ENCODE results near the gene MRNIP.

The MRNIP gene

DNA sequence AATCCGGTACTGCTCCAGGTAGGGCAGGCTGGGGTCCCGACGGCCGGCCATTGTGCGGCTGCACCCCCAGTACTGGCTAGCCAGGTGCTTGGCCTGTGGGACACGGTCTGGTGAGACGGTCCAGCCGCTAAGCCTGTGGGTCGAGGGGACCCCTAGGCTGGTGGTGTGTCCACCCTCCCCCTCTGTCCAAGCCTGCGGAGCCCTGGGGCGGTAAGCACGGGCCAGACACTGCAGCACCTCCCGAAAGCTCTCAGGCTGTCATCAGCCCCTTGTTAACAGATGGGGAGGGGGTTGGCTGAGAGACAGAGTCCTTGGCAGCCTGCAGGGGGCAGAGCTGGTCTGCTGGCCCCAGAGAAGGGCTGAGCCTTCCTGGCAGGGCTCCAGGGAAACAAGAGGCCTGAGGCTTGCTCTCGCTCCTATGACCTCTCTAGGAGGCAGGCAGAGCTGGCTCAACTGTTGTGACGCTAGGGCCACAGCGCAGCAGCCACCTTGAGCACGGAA is 11.8 kb upstream of the MRNIP start (continued):
- TF ChIP-seq, protein P1, sequence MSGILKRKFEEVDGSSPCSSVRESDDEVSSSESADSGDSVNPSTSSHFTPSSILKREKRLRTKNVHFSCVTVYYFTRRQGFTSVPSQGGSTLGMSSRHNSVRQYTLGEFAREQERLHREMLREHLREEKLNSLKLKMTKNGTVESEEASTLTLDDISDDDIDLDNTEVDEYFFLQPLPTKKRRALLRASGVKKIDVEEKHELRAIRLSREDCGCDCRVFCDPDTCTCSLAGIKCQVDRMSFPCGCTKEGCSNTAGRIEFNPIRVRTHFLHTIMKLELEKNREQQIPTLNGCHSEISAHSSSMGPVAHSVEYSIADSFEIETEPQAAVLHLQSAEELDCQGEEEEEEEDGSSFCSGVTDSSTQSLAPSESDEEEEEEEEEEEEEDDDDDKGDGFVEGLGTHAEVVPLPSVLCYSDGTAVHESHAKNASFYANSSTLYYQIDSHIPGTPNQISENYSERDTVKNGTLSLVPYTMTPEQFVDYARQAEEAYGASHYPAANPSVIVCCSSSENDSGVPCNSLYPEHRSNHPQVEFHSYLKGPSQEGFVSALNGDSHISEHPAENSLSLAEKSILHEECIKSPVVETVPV (CRISPR knock-in tag; IDR thresholded peaks at IDR 0.05): no peak

DNA sequence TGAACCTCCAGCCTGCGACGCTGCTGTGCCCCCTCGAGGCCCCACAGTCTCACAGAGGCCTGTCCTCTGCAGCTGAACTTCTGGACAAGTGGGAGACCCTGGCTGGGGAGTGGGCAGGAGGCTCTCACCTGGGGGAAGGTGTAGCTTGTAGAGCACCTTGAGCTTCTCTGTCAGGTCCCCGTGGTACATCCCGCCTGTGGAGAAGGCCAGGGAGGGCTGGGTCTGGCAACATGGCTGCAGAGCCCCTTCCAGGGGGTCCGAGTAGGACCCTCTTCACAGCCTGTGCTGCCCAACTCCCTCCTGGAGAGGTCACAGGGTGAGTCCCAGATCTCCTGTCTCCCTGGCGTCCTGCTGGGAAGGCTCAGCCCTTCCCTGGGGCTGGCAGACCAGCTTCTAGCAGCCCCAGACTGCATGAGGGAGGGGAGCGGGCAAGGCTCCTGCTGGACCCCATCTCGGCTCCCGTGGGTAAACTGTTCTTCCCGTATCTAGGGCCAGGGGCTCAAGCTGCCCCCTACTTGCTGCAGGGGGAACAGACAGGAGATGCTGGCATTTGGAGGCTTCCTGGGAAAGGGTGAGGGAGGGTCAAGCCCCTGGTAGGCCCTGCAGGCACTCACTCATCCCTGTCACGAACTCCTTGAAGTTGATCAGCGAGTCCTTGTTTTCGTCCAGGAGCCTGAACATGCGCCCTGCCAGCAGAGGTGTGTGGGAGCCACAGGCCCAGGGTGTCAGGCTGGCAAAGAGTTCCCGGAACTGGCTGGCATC is 11.2 kb upstream of the MRNIP start:
- TF ChIP-seq CSDC2 (CRISPR knock-in tag; IDR thresholded peaks at IDR 0.05) (no peak), BACH2 (CRISPR knock-in tag; IDR thresholded peaks at IDR 0.05; ENCODE audit: borderline replicate concordance) (no peak), ZFP30 (CRISPR knock-in tag; IDR thresholded peaks at IDR 0.05) (no peak), ZNF565 (CRISPR knock-in tag; conservative IDR thresholded peaks at IDR 0.05; ENCODE audit: low read depth) (no peak), ARNTL (CRISPR knock-in tag; IDR thresholded peaks at IDR 0.05; ENCODE audit: borderline replicate concordance, low read depth) (no peak), PPARA (CRISPR knock-in tag; IDR thresholded peaks at IDR 0.05; ENCODE audit: borderline replicate concordance) (no peak), TOX (CRISPR knock-in tag; IDR thresholded peaks at IDR 0.05; ENCODE audit: borderline replicate concordance) (no peak), ZFP3 (CRISPR knock-in tag; IDR thresholded peaks at IDR 0.05) (no peak), ISL1 (CRISPR knock-in tag; IDR thresholded peaks at IDR 0.05) (no peak), SNAI2 (CRISPR knock-in tag; IDR thresholded peaks at IDR 0.05) (no peak), ZC3H10 (CRISPR knock-in tag; IDR thresholded peaks at IDR 0.05) (no peak), RARB (CRISPR knock-in tag; IDR thresholded peaks at IDR 0.05) (no peak), ESRRG (CRISPR knock-in tag; IDR thresholded peaks at IDR 0.05) (no peak), GLIS3 (CRISPR knock-in tag; IDR thresholded peaks at IDR 0.05) (no peak)
- TF ChIP-seq, protein P2, sequence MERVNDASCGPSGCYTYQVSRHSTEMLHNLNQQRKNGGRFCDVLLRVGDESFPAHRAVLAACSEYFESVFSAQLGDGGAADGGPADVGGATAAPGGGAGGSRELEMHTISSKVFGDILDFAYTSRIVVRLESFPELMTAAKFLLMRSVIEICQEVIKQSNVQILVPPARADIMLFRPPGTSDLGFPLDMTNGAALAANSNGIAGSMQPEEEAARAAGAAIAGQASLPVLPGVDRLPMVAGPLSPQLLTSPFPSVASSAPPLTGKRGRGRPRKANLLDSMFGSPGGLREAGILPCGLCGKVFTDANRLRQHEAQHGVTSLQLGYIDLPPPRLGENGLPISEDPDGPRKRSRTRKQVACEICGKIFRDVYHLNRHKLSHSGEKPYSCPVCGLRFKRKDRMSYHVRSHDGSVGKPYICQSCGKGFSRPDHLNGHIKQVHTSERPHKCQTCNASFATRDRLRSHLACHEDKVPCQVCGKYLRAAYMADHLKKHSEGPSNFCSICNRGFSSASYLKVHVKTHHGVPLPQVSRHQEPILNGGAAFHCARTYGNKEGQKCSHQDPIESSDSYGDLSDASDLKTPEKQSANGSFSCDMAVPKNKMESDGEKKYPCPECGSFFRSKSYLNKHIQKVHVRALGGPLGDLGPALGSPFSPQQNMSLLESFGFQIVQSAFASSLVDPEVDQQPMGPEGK (CRISPR knock-in tag; IDR thresholded peaks at IDR 0.05; ENCODE audit: borderline replicate concordance): no peak
- TF ChIP-seq, protein P3, sequence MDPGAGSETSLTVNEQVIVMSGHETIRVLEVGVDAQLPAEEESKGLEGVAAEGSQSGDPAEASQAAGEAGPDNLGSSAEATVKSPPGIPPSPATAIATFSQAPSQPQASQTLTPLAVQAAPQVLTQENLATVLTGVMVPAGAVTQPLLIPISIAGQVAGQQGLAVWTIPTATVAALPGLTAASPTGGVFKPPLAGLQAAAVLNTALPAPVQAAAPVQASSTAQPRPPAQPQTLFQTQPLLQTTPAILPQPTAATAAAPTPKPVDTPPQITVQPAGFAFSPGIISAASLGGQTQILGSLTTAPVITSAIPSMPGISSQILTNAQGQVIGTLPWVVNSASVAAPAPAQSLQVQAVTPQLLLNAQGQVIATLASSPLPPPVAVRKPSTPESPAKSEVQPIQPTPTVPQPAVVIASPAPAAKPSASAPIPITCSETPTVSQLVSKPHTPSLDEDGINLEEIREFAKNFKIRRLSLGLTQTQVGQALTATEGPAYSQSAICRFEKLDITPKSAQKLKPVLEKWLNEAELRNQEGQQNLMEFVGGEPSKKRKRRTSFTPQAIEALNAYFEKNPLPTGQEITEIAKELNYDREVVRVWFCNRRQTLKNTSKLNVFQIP (CRISPR knock-in tag; IDR thresholded peaks at IDR 0.05; ENCODE audit: borderline replicate concordance, low read depth): no peak
- TF ChIP-seq, protein P4, sequence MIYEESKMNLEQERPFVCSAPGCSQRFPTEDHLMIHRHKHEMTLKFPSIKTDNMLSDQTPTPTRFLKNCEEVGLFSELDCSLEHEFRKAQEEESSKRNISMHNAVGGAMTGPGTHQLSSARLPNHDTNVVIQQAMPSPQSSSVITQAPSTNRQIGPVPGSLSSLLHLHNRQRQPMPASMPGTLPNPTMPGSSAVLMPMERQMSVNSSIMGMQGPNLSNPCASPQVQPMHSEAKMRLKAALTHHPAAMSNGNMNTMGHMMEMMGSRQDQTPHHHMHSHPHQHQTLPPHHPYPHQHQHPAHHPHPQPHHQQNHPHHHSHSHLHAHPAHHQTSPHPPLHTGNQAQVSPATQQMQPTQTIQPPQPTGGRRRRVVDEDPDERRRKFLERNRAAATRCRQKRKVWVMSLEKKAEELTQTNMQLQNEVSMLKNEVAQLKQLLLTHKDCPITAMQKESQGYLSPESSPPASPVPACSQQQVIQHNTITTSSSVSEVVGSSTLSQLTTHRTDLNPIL (CRISPR knock-in tag; IDR thresholded peaks at IDR 0.05; ENCODE audit: low read depth): no peak

DNA sequence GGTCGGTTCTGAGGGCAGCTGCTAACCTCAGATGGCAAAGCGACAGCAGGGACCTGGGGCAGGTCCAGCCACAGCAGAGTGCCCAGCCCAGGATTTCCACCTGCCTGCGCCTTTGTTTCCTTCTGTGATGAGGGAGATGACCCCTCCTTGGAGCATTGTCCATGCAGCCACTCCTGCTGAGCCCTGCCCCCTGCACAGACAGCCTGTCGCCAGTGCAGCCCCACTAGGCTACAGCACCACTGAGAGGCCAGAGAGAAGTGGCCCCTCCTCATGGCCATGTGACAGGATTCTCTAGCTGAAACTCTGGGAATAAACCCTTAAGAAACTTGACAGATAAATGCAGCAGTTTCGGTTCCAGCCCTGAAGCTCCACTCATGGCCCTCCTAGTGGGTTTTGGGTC is 10.5 kb upstream of the MRNIP start:
- TF ChIP-seq RARB (CRISPR knock-in tag; IDR thresholded peaks at IDR 0.05) (no peak), ZC3H10 (CRISPR knock-in tag; IDR thresholded peaks at IDR 0.05) (no peak), TCF4 (CRISPR knock-in tag; IDR thresholded peaks at IDR 0.05; ENCODE audit: borderline replicate concordance) (no peak), TOX (CRISPR knock-in tag; IDR thresholded peaks at IDR 0.05; ENCODE audit: borderline replicate concordance) (no peak), ZNF70 (CRISPR knock-in tag; IDR thresholded peaks at IDR 0.05) (no peak), ZNF565 (CRISPR knock-in tag; conservative IDR thresholded peaks at IDR 0.05; ENCODE audit: low read depth) (no peak), GLIS3 (CRISPR knock-in tag; IDR thresholded peaks at IDR 0.05) (no peak)
- TF ChIP-seq, protein P4 (CRISPR knock-in tag; IDR thresholded peaks at IDR 0.05; ENCODE audit: low read depth): no peak
- TF ChIP-seq, protein P2 (CRISPR knock-in tag; IDR thresholded peaks at IDR 0.05; ENCODE audit: borderline replicate concordance): no peak
- ATAC-seq: no peak

More for the DNA sequence above, 11.2 kb upstream of the MRNIP start:
- no peak for ATAC-seq
